ENCODE data around the gene ANKZF1.

DNA sequence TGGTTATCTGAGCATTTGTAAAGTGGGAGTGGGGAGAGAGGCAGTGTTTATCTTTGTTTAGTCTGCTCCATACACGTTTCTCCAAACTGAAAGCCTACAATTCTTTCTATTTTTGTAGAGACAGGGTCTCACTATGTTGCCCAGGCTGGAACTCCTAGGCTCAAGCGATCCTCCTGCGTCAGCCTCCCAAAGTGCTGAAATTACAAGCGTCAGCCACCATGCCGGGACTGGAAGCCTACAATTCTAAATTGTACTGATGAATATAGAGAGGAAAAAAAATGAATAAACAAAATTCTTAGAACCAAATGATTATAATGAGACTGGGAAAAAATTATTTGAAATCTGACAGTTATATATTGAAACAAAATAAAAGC, 24.5 kb upstream of the ANKZF1 start:
- TF ChIP-seq, protein P1, sequence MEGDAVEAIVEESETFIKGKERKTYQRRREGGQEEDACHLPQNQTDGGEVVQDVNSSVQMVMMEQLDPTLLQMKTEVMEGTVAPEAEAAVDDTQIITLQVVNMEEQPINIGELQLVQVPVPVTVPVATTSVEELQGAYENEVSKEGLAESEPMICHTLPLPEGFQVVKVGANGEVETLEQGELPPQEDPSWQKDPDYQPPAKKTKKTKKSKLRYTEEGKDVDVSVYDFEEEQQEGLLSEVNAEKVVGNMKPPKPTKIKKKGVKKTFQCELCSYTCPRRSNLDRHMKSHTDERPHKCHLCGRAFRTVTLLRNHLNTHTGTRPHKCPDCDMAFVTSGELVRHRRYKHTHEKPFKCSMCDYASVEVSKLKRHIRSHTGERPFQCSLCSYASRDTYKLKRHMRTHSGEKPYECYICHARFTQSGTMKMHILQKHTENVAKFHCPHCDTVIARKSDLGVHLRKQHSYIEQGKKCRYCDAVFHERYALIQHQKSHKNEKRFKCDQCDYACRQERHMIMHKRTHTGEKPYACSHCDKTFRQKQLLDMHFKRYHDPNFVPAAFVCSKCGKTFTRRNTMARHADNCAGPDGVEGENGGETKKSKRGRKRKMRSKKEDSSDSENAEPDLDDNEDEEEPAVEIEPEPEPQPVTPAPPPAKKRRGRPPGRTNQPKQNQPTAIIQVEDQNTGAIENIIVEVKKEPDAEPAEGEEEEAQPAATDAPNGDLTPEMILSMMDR (IDR thresholded peaks at IDR 0.05): no peak
- TF ChIP-seq EP300 (IDR thresholded peaks at IDR 0.05): no peak
